Keratinocyte (primary cell): ENCODE data around the gene PRPF6.

Experiments
- EZH2 ChIP-seq: IDR thresholded peaks from one replicate; pipeline ENCODE4 v1.6.1; 2012; ENCODE audit warnings: inconsistent platforms, mild to moderate bottlenecking, low read length, moderate library complexity
- TF ChIP-seq, protein P1 (sequence below), 3 experiments: IDR thresholded peaks in 1 of 3; conservative IDR thresholded peaks in 1 of 3; optimal IDR thresholded peaks in 1 of 3; 2 replicates in 2 of 3; 3 replicates in 1 of 3; pipeline versions ENCODE3 to v1.5.1; 2011; ENCODE audit warnings: low read length in 3 of 3, mild to moderate bottlenecking in 3 of 3, moderate library complexity in 2 of 3, control low read depth in 1 of 3, inconsistent platforms in 1 of 3; ENCODE audit not compliant: insufficient read depth in 2 of 3; ENCODE audit errors: extremely low read depth in 1 of 3

DNA sequence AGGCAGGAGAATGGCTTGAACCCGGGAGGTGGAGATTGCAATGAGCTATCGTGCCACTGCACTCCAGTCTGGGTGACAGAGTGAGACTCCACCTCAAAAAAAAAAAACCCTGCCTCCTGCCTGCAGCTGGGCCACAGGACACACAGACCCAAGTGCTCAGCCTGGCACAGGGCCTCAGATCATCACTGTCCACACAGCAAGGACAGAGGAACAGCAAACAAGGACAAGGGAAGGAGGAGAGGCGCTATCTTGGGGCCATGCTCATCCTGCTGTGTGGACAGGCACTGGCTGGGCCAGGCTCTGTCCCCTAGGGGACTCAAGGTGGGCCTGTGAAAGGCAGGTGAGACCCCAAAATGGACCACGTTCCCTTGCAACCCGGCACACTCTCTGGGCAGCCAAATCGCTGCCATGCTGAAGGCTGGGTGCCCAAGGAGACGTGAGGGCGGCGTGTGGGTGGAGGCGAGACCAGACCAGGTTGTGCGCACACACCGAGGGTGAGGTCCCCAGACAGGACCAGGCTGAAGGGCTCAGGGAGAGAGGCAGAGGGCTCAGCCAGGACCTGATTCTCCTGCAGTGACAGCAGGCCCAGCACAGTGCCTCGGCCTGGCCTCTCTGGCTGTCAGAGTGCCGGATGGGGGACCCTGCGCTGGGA lies 33.8 kb upstream of the PRPF6 start:
- TF ChIP-seq, protein P1, sequence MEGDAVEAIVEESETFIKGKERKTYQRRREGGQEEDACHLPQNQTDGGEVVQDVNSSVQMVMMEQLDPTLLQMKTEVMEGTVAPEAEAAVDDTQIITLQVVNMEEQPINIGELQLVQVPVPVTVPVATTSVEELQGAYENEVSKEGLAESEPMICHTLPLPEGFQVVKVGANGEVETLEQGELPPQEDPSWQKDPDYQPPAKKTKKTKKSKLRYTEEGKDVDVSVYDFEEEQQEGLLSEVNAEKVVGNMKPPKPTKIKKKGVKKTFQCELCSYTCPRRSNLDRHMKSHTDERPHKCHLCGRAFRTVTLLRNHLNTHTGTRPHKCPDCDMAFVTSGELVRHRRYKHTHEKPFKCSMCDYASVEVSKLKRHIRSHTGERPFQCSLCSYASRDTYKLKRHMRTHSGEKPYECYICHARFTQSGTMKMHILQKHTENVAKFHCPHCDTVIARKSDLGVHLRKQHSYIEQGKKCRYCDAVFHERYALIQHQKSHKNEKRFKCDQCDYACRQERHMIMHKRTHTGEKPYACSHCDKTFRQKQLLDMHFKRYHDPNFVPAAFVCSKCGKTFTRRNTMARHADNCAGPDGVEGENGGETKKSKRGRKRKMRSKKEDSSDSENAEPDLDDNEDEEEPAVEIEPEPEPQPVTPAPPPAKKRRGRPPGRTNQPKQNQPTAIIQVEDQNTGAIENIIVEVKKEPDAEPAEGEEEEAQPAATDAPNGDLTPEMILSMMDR (optimal IDR thresholded peaks at IDR 0.05 in 1 of 3, IDR thresholded peaks at IDR 0.05 in 1 of 3, conservative IDR thresholded peaks at IDR 0.05 in 1 of 3; ENCODE audit: extremely low read depth in 1 of 3, insufficient read depth in 2 of 3, low read length in 3 of 3), result no peak
- no peak for TF ChIP-seq EZH2
